Keratinocyte (primary cell): Measurements from ENCODE around the gene BMPER. TPM values are rescaled to one million over a fixed set of nuclear protein-coding genes. Genes with fewer than 3 reads are reported as not detected.

ENCODE experiments used
- DNase-seq: peaks from one replicate; pipeline ENCODE4 v3.0.0-alpha.2; 2011; ENCODE audit warnings: low read depth, missing footprints, low spot score
- FAIRE-seq: peaks from 2 replicates; lab custom pipeline; 2011; peaks lifted over from hg19 to GRCh38; lab: Jason Lieb, UNC
- H2AFZ ChIP-seq: 2 replicates; pipeline ENCODE4 v1.6.0; 2012; ENCODE audit warnings: low read length, control low read depth, inconsistent platforms; ENCODE audit not compliant: control insufficient read depth
- H3K27ac ChIP-seq: 2 replicates; pipeline ENCODE4 v1.5.1; 2011; ENCODE audit warnings: low read length; ENCODE audit not compliant: control insufficient read depth, insufficient read depth
- H3K27me3 ChIP-seq: 3 replicates; pipeline ENCODE4 v1.6.0; 2011; ENCODE audit warnings: low read length; ENCODE audit not compliant: control insufficient read depth, insufficient read depth; ENCODE audit errors: extremely low read depth
- H3K36me3 ChIP-seq, 2 experiments: 2 replicates in 1 of 2; 3 replicates in 1 of 2; pipeline ENCODE4 v1.5.1; 2011; ENCODE audit warnings: low read length in 2 of 2, mild to moderate bottlenecking in 1 of 2; ENCODE audit not compliant: control insufficient read depth in 2 of 2, insufficient read depth in 2 of 2; ENCODE audit errors: extremely low read depth in 1 of 2
- H3K4me1 ChIP-seq: 3 replicates; pipeline ENCODE4 v1.5.1; 2011; ENCODE audit warnings: low read length; ENCODE audit not compliant: control insufficient read depth, insufficient read depth; ENCODE audit errors: extremely low read depth
- H3K4me2 ChIP-seq: 3 replicates; pipeline ENCODE4 v1.6.0; 2011; ENCODE audit warnings: low read depth, low read length; ENCODE audit not compliant: control insufficient read depth, insufficient read depth; ENCODE audit errors: extremely low read depth
- H3K4me3 ChIP-seq, 3 experiments: fragments of 200-600 bp in 1 of 3; sonication (generic) in 1 of 3; 2 replicates in 2 of 3; 3 replicates in 1 of 3; pipeline ENCODE4 v1.5.1; 2011 to 2016; ENCODE audit warnings: low read length in 3 of 3, mild to moderate bottlenecking in 3 of 3, control low read depth in 2 of 3, inconsistent platforms in 1 of 3, low read depth in 1 of 3, mixed read lengths in 1 of 3, mixed run types in 1 of 3, moderate library complexity in 1 of 3; ENCODE audit not compliant: control insufficient read depth in 2 of 3, insufficient read depth in 2 of 3; ENCODE audit errors: extremely low read depth in 1 of 3
- H3K79me2 ChIP-seq: 2 replicates; pipeline ENCODE4 v1.6.0; 2012; ENCODE audit warnings: low read length; ENCODE audit not compliant: control insufficient read depth, insufficient read depth
- H3K9ac ChIP-seq: 3 replicates; pipeline ENCODE4 v1.6.0; 2011; ENCODE audit warnings: low read length; ENCODE audit not compliant: control insufficient read depth, insufficient read depth; ENCODE audit errors: extremely low read depth
- H3K9me1 ChIP-seq: 3 replicates; pipeline ENCODE4 v1.6.0; 2011; ENCODE audit warnings: low read length; ENCODE audit not compliant: control insufficient read depth, insufficient read depth; ENCODE audit errors: extremely low read depth
- H3K9me3 ChIP-seq: 2 replicates; pipeline ENCODE4 v1.5.1; 2012; ENCODE audit warnings: low read depth, low read length; ENCODE audit not compliant: control insufficient read depth
- H4K20me1 ChIP-seq: 3 replicates; pipeline ENCODE4 v1.6.0; 2011; ENCODE audit warnings: low read length; ENCODE audit not compliant: control insufficient read depth, insufficient read depth; ENCODE audit errors: extremely low read depth
- CTCF ChIP-seq, 3 experiments: IDR thresholded peaks in 1 of 3; conservative IDR thresholded peaks in 1 of 3; optimal IDR thresholded peaks in 1 of 3; 2 replicates in 2 of 3; 3 replicates in 1 of 3; pipeline versions ENCODE3 to v1.5.1; 2011; ENCODE audit warnings: low read length in 3 of 3, mild to moderate bottlenecking in 3 of 3, moderate library complexity in 2 of 3, control low read depth in 1 of 3, inconsistent platforms in 1 of 3; ENCODE audit not compliant: insufficient read depth in 2 of 3; ENCODE audit errors: extremely low read depth in 1 of 3
- EZH2 ChIP-seq: IDR thresholded peaks from one replicate; pipeline ENCODE4 v1.6.1; 2012; ENCODE audit warnings: inconsistent platforms, mild to moderate bottlenecking, low read length, moderate library complexity
- dilution Hi-C: fragments of 300-500 bp; cut with MboI; formaldehyde crosslinking; loops from one replicate; pipeline ENCODE4 v1.7.0; 2020; ENCODE audit warnings: low sequenced_read_pairs; ENCODE audit not compliant: extremely low pct_ligation_motif_present
- polyA plus RNA-seq, 5 experiments: library from polyadenylated mRNA; depleted of rRNA in 3 of 5; stranded (reverse) in 3 of 5; stranded (forward) in 1 of 5; unstranded in 1 of 5; fragments of >200 nt; gene quantifications; 1 replicate in 1 of 5; 2 replicates in 3 of 5; 3 replicates in 1 of 5; pipeline versions ENCODE4 v1.2.1 to v1.2.3, GENCODE V29; 2011 to 2012; ENCODE audit warnings: missing spikeins in 2 of 5, low read depth in 1 of 5, low replicate concordance in 1 of 5

BMPER gene
- polyA plus RNA-seq, 1 donor (not counting 4 experiments of a cell fraction or from before 2014, with no cell fraction given): 0.67 TPM

- no peaks in the 10 kb centered on the region for H3K79me2 ChIP-seq
- dilution Hi-C loops: no loop called here
- H3K36me3 ChIP-seq: no peaks in the 10 kb centered on the region
- no peaks in the 10 kb centered on the region for H3K9me3 ChIP-seq
- no peak overlapping the region for H3K4me2 ChIP-seq
- FAIRE-seq (no peak), DNase-seq (no peak)
- H3K27ac ChIP-seq: no peak overlapping the region
- peaks cover 2% of the 10 kb centered on the region for H3K4me1 ChIP-seq
- no peaks in the 10 kb centered on the region for H3K9me1 ChIP-seq
- no peak overlapping the region for H2AFZ ChIP-seq
- no peak for TF ChIP-seq EZH2
- no peak for TF ChIP-seq CTCF (optimal IDR thresholded peaks at IDR 0.05 in 1 of 3, IDR thresholded peaks at IDR 0.05 in 1 of 3, conservative IDR thresholded peaks at IDR 0.05 in 1 of 3; ENCODE audit: extremely low read depth in 1 of 3, insufficient read depth in 2 of 3, low read length in 3 of 3)
- no peaks in the 10 kb centered on the region for H4K20me1 ChIP-seq
- H3K27me3 ChIP-seq: no peaks in the 10 kb centered on the region
- H3K9ac ChIP-seq: no peak overlapping the region
- H3K4me3 ChIP-seq: no peak overlapping the region
Measured at GRCh38 chr7:34096198-34096651, 190.9 kb downstream of the BMPER start.

GRCh38 chr7:34096777-34097176 is 191.4 kb downstream of the BMPER start:
- H3K27me3 ChIP-seq: no peaks in the 10 kb centered on the region
- FAIRE-seq: no peak
- no peak for DNase-seq
- H3K27ac ChIP-seq: no peak overlapping the region
- H3K9me1 ChIP-seq: no peaks in the 10 kb centered on the region
- H4K20me1 ChIP-seq: no peaks in the 10 kb centered on the region
- no peak overlapping the region for H3K4me3 ChIP-seq
- H2AFZ ChIP-seq: no peak overlapping the region
- H3K9me3 ChIP-seq: no peaks in the 10 kb centered on the region
- H3K79me2 ChIP-seq: no peaks in the 10 kb centered on the region
- no peak overlapping the region for H3K4me2 ChIP-seq
- H3K36me3 ChIP-seq: no peaks in the 10 kb centered on the region
- peaks cover 2% of the 10 kb centered on the region for H3K4me1 ChIP-seq
- dilution Hi-C loops: no loop called here
- TF ChIP-seq CTCF (optimal IDR thresholded peaks at IDR 0.05 in 1 of 3, IDR thresholded peaks at IDR 0.05 in 1 of 3, conservative IDR thresholded peaks at IDR 0.05 in 1 of 3; ENCODE audit: extremely low read depth in 1 of 3, insufficient read depth in 2 of 3, low read length in 3 of 3): no peak
- TF ChIP-seq EZH2: no peak
- no peak overlapping the region for H3K9ac ChIP-seq
